Kidney capillary endothelial cell (primary cell): ENCODE results near the gene DNAJC7.

ENCODE experiments used
- DNase-seq: peaks from one replicate; pipeline ENCODE4 v3.0.0-alpha.2; 2018; ENCODE audit warnings: low spot score

DNAJC7 gene

DNA sequence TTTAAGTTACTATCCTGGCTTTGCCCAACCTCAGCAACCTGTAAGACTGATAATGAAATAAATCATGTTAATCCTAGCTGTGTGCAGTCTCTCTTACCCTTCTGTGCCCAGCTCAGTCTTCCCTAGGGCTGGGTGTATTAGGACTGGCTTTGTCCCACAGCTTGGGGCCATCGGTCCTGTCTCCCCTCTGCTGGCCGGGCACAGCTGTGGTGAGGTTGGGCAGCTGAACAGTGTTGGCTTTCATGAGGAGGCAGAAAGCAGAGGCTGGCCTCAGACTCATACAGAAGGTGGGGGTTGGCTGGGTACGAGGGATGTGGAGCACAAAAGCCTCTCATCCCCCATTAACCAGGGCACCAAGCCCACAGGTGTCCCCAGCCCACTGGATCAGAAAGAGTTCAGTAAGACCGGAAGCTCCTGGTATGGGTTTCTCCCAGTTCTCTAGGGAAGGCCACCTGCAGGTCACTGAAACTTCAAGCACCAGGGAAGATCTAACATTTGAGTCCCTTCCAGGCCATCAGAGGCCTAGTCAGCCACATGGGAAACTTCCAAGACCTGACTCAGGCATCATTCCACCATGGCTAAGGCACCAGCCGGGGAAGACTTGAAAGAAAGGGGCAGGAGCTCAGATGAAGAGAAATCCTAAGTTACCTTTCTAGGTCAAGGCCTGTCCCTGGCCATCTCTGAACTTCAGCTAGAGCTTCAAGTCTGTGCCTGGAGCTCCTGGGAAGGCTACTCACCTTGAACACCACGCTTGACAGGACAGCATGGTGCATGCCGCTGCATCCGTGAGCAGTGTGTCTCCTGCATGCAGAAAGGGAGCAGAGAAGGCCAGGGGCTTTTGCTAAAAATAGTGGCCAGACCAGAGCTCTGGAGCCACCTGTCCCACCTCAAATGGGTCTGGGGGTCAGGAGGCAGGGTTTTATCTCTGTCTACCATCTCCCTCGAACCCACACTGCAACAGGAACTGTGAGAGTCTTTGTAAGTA is 41.8 kb downstream of the DNAJC7 start:
- no peak for DNase-seq

DNA sequence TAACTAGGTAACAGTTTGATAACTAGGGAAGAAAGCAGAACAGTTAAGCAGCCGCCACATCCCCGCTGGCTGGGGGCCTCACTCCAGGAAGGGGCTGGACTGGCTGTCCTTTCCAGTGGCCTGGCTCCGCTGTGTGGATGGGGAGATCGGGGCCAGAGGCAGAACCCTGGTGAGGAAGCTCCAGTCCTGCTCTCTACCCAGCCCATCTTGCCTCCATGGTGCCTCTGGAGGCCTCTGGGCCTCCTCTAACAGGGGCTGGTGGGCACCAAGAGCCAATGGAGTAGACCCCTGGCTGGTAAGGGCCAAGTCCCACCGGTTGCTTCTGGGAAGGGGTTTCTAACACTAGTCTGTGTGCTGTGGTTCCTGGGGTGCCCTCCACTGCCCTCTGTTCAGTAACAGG is 42.6 kb downstream of the DNAJC7 start:
- no peak for DNase-seq

DNA sequence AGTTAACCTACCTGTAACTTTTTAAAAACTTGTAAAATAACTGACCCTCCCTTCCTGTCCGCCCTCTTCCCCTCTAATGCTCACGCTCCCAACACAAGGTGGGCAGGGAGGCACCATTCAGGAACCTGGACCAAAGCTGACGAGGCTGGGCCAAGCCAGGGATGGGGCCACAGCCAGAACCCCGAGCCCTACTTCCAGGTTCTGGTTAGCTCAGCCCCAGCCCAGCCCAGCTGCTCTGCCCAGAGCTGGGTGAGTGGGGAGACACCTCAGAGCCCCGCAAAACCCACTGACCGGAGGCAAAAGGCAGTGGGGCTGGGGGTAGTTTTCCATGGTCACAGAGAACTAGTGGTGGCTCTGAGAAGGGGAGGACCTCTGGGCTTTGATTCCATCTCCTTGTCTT is 43.2 kb downstream of the DNAJC7 start:
- no peak for DNase-seq

DNA sequence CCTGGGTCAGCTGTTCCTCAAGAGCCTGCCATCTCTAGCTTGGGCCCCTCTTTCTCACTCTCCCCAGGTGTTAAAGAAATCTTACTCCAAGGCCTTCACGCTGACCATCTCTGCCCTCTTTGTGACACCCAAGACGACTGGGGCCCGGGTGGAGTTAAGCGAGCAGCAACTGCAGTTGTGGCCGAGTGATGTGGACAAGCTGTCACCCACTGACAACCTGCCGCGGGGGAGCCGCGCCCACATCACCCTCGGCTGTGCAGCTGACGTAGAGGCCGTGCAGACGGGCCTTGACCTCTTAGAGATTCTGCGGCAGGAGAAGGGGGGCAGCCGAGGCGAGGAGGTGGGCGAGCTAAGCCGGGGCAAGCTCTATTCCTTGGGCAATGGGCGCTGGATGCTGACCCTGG is 43.8 kb downstream of the DNAJC7 start:
- no peak for DNase-seq

DNA sequence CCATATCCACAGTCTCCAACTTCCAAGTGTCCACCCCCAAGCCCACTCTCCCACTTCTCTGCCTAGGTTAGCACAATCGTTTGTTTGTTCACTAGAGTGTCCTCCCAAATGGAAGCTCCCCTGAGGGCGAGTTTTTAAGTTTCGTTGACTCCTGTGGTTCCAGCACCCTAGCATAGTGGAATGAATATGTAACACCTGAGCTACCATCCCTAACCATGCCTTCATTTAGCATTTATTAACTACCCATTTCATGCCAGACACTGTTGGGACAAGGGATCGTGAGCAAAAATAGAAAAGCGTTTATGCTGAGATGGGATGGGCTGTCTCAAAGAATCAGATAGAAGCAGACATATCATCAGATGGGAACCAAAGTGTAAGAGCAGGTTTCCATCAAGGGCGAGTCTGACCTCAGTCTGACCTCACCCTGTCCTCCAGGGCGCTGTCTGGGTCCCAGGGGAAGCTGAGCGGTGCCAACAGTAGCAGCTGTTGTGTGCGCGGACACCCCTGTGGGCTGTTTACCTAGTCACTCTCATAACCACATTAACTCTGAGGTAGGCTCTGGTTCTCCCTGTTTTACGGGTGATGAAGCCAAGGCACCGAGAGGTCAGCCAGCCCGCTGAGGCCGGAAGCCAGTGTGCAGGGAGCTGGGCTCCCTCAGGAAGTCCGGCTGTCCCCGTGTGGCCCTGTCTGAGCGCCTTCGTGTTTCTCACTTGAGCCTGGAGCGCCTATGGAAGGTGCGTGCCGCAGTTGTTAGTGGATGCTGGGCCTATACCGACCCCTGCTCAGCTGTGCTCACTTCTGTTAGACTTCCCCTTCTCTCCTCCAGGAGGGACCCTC is 44.5 kb downstream of the DNAJC7 start:
- DNase-seq: peak; percentile 9

DNA sequence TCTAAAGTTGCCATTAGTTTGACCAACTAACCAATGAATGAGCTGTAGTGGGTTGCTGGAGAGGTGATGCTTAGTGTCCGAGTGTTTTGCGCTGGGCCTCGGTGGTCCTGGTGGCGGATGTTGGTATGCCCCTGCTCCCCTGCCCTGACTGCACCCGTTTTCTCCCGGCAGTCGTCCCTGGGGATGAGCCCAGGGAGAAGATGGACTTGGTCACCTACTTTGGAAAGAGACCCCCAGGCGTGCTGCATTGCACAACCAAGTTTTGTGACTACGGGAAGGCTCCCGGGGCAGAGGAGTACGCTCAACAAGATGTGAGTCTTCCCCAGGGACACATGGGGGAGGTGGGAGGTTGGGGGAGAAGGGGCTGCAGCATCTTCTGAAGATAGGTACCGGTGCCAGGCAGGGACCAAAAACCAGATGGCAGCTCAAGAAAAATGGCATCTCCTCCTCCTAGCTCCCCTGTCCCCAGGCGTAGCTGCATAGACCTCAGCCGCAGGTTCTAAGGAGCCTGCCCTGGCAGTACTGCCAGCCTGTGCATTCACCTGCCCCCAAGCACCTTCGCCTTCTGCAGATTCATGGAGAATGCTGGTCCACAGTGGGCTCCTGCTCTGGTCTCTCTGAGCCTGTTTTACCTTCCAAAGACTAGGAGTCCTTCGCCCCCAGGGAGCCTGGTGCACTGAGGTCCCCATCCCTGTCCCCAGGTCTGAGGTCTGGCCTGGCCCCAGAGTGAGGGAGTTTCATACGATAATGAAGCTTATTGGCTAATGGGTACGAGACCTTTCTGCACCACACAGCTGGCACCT is 45.3 kb downstream of the DNAJC7 start:
- no peak for DNase-seq

DNA sequence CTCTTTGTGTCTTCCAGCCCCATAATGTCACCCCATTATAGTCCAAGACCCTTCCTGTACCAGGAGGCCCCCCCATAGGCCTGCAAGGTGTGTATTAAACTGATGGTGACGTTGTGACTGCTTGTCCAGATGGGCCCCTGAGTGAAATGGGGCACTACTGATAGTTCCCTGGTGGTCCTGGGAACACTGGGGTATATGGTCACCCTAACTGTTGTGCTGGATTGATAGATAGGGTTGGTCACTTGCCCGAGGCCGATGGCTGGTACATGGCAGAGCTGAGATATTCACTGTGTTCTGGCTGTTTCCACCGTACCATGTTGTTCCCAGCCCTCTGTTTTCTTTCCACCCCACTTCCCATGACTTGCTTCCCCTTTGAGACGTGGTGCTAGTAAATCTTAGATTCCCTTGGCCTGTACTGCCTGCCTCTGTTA is 46.3 kb downstream of the DNAJC7 start:
- no peak for DNase-seq

DNA sequence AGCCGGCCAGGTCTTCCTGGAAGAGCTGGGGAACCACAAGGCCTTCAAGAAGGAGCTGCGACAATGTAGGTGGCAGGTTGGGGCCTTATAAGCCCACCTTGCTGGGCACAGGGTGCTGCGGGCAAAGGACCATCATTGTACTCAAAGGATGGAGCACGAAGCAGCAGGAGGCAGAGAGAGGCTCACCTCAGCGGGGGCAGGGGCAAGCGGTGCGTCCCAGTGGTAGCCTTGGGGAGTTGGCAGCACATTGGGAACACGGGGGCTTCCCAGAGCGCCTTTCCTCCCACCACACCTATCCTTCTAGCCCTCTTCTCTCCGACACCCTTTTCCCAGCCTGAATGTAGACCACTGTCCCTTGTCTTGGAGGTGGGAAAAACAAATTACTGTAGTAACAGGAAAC is 48.6 kb downstream of the DNAJC7 start:
- no peak for DNase-seq

DNA sequence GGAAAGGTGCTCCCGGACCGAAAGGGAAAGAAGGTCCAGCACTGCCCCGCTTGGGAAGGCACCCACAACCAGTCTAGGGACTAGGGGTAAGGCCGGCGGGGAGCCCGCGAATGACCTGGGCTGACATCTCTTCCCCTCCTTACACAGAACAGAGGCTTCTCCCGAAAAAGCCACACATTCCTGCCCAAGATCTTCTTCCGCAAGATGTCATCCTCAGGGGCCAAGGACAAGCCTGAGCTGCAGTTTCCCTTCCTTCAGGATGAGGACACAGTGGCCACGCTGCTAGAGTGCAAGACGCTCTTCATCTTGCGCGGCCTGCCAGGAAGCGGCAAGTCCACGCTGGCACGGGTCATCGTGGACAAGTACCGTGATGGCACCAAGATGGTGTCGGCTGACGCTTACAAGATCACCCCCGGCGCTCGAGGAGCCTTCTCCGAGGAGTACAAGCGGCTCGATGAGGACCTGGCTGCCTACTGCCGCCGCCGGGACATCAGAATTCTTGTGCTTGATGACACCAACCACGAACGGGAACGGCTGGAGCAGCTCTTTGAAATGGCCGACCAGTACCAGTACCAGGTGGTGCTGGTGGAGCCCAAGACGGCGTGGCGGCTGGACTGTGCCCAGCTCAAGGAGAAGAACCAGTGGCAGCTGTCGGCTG is 49.2 kb downstream of the DNAJC7 start:
- DNase-seq: no peak

DNA sequence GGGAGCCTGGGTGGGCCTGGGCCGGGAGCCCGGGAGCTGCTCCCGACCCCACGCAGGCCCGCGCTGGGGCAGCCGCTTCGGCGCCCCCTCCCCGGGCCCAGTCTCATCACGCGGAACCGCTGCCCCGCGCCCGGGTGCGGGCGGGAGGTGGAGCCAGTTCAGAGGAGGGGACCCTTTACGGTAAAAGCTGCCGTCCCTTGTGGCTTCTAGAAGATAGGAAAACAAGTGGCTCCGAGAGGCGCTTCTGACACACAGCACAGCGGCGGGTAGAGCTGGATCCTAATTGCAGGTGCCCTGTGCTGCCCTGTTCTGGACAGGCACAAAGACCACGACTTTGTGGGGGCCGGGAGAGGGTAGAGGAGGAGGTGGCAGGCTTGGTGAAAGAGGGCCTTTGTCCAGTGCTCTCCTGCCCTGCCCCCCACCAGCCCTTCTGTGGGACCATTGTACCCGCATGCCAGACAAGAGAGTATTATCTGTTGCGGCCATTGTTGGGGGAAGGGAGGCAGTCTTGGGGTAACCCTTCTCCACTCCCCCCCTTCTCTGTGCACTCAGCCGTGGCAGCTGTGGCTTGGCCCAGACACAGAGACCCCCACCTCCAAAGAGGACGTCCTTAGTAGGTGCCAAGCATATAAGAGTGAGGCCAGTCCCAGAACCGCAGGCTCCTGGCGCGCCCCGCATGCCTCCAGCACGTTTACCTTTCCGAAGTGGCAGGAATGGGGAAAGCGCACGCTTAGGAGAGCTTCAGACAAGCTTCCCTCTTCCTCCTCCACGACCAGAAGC is 49.9 kb downstream of the DNAJC7 start:
- no peak for DNase-seq

DNA sequence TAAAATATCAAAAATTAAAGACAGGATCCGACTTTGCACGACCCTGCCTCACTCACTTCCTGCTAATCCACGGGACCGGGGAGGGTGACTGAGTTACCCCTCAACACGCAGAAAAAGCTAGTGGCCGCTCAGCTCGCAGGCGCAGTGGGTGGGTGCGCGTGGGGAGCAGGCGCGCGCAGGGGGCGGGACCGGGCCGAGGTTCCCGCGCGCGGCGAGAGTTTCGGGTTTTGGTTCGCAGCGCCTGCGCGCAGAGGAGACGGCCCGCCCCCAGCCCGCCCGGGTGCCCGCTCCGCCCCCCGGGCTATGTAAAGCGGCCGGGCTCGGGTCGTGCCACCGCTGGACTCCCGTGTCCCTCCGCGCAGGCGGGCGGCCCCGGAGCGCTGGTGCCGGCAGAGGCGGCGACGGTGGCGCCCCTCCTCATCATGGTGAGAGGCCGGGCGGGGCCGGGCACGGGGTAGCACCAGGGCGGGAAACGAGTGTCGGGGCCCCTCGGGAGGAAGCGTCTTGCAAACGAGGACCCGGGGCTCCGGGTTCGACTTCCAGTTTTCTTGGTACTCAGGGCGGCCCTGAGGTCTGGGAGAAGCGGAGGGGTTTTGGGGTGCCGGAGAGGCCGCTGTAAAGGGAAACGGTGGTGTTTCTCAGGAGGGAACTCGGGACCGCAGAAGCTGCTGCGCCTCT is 50.6 kb downstream of the DNAJC7 start, which contains the start of gene CNP:
Gene CNP, plus strand, starts transcription at position 333 of the 678 bp plus-strand sequence. Its CDS starts 90 bp downstream, at position 423.
- DNase-seq: peak; percentile 85

DNA sequence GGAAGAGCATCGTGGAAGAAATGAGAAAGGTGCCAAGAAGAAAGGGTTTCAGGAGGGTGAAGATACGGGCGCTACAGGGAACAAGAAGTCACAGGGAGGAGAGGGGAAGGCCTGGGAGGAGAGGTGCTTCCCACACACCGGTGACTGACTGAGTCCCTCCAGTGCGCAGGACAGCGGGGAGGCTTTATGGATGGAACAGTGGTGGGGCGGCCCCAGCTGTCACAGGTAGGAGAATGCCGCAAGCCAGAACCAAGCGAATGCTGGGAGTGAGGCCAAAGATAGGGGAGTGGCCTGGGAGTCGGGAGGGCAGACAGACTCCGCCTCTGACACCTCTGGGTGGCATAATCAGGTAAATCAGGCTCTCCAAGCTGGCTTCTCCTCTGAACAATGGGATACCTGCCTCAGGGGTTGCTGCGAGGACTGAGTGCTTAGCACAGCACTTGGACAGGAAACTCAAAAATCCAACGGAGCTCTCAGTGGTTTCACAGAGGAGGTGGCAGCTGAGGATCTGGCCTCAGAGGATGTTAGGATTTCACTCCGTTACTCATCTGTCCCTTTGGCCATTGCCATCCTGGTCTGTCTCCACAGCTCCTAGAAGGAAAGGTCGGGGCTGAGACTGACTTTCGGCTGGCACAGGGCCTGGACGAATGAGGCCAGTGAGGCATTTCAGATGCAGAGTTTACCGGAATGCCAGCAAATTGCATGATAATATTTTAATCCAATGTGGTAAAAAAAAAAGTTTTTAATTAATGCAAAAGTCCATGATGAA is 51.4 kb downstream of the DNAJC7 start:
- peak; percentile 39 for DNase-seq

DNA sequence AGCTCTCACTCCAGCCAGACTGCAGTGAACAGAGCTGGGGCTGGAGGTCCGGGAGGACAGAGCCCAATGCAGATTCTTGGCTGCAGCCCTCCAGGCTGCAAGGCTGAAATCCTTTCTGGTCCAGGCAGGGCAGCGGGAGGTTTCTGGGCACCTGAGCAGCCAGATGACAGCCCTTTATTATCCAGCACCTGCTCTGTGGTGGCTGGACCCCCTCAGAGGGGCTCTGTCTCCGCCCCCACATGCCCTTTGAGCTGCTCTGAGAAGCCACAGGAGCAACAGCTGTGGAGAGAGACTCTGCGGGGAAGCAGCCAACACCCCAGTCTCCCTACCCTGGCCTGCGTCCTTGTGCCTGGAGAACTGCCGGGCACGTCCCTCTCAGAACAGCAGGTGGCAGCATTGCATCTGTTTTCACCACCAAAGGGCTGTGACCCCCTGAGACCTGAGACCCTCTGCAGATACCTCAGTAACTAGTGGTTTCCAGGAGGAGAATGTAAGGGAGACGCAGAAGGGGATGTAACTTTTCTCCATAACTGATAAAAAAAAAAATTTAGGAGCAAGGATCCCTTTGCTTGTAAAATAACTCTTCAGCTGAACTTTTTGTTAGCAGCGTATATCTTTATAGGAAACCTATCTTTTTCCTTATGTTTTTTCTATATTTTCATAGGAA is 54.3 kb downstream of the DNAJC7 start:
- DNase-seq: peak; percentile 44

DNA sequence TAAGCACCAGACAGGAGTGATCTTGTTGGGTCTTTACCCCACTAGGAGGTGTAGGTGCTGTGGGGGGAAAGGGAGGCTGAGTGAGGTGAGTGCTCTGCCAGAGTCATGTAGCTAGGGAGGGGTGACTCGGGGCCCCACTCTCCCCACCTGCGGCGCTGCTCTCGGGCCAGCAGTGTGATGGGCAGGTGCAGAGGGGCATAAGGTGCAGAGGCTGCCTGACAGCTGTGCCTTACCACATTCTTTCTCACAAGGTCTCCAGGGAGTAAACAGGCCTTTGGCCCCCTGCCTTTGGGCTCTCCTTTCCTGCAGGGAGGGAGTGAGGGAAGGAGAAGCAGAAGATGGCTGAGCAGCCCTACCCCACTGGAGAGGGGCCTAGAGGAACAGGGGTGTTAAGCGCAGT is 55.1 kb downstream of the DNAJC7 start:
- DNase-seq: no peak

DNA sequence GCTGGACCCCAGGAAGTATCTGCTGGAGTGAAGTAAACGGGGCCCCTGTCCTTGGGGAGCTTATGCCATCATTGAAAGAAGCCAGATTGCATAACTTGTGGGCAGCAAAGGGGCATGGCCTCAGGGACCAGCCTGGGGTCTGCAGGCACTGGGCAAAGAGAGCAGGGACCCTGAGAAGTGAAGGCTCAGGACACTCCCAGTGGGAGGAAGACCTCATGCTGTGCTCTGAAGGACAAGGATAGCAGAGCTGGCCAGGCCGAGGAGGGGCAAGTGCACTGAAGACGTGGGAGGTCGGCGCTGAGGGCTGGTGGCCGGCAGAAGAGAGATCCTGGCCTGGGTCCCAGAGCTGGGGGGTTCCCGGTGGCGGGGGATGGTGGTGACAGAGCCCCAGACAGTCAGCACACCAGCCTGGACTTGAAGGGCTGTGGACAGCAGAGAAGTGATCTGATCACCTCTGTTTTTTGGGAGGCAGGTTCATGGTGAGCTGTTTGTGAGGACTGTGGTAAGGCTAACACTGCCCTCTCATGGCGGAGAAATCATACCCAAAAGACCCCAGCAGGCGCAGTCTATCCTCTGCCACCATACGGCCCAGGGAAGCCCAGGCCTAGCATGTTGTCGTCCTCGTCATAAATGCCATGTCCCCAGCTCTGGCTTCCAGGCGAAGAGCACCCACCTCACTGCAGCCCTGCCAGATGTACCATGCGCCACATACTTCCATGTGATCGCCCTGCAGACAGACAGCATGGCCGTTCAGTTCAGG is 57.7 kb downstream of the DNAJC7 start:
- DNase-seq: peak; percentile 16

DNA sequence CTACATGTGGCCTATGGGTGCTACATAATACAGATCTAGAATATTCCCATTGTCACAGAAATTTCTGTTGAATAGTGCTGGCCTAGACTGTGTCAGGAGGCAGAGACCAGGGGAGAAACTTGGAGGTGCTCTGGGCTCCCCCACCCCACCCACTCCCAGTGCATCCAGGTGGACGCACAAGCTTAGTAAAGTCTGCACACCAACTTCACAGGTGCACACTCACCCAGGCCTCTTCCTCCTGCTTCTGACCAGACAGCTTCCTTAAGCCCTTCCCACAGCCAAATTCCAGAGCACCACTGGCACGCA is 58.3 kb downstream of the DNAJC7 start:
- no peak for DNase-seq

DNA sequence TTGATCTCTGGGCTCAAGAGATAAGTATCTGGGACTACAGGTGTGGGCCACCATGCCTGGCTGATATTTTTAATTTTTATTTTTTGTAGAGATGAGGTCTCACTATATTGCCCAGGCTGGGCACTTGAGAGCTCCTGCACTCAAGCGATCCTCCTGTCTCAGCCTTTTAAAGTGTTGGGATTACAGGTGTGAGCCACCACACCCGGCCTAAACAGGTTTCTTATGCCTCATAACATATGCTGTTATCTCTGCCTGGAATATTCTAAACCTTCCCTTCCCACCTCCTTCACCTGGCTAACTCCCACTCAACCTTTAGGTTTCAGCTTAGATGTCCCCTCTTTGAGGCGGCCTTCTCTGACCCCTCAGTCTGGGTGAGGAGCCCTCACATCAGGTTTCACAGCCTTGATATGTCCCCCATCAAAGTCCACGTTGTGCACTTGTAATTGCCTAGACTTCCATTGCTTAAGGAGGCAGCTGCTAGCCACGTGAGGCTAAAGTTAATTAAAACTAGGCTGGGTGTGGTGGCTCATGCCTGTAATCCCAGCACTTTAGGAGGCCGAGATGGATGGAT is 59.3 kb downstream of the DNAJC7 start:
- no peak for DNase-seq
